Measurements from ENCODE around the gene HMCN1.

Gene HMCN1

DNA sequence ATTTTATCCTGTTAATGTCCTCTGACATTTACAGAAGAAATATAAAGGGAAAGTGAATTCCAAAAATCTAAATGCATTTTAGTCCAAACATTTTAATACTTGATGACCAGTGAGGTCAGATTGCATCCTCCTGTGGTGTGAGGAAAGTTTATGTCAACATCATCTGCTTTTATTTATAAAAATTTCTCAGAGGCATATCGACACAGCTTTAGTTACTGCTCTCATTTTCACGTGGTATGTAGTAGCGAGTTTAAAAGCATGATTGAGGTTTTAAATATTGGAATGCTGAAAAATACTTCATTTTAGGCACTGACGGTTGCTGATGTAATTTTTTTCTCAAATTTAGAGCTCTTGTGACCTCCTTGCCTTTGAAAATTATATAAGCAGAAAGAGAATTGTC, 234.8 kb downstream of the HMCN1 start:
- H3K4me3 ChIP-seq (ENCODE audit: low read depth, low read length) = no peak overlapping the region
- TF ChIP-seq CTCF (IDR thresholded peaks at IDR 0.05; ENCODE audit: control insufficient read depth, extremely low read depth, insufficient read depth) = no peak
- no peak for DNase-seq (ENCODE audit: low read depth)

DNA sequence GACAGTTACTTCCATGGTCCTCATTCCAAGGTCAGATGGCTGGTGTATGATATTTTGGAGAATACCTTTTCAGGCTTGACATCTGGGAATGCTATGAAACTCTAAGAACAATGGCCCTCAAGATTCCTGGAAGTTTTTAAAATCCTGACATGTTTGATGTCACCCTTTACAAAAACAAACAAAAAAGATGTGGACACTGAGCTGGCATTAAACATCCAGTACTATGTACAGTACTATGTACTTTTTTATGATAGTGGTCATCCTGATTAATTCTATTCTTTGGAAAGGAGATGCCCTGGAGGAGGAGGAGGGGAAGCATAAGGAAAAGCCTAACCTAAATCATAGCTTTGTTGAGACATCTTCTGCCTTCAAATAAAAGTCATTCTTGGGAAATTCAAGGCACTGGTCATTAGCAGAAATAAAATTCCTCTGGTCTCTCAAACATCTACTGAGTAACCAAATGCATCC, 235.4 kb downstream of the HMCN1 start:
- no peak for TF ChIP-seq CTCF (IDR thresholded peaks at IDR 0.05; ENCODE audit: control insufficient read depth, extremely low read depth, insufficient read depth)

DNA sequence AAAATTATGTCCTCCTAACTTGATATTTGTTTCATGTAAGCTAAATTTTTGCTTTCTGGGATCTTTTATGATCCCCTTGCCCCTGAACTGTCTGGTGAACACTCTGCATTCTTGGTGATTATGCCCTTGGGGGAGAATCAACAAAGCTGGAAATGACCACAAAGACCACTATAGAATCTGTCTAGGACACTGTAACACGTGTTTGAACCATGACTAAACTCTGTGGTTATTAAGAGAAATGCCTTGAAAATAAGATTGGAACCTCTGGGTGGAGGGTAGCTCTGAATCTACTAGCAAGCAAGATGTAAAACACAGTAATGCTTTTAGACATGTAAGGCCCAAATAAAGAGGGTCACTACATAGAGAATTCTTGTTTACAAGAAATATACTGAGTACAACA, 237.5 kb downstream of the HMCN1 start:
- no peak overlapping the region for H3K4me3 ChIP-seq (ENCODE audit: low read depth, low read length)
- DNase-seq (ENCODE audit: low read depth) = no peak
- TF ChIP-seq CTCF (IDR thresholded peaks at IDR 0.05; ENCODE audit: control insufficient read depth, extremely low read depth, insufficient read depth) = no peak

More for the DNA sequence above, 235.4 kb downstream of the HMCN1 start:
- H3K4me3 ChIP-seq (ENCODE audit: low read depth, low read length) = no peak overlapping the region
- DNase-seq (ENCODE audit: low read depth) = no peak

GRCh38 chr1:185972096-185972850, 238.1 kb downstream of the HMCN1 start:
- TF ChIP-seq CTCF (IDR thresholded peaks at IDR 0.05; ENCODE audit: control insufficient read depth, extremely low read depth, insufficient read depth) = no peak
- no peak overlapping the region for H3K4me3 ChIP-seq (ENCODE audit: low read depth, low read length)
- no peak for DNase-seq (ENCODE audit: low read depth)

GRCh38 chr1:185973645-185974044, 239.5 kb downstream of the HMCN1 start:
- no peak for DNase-seq (ENCODE audit: low read depth)

DNA sequence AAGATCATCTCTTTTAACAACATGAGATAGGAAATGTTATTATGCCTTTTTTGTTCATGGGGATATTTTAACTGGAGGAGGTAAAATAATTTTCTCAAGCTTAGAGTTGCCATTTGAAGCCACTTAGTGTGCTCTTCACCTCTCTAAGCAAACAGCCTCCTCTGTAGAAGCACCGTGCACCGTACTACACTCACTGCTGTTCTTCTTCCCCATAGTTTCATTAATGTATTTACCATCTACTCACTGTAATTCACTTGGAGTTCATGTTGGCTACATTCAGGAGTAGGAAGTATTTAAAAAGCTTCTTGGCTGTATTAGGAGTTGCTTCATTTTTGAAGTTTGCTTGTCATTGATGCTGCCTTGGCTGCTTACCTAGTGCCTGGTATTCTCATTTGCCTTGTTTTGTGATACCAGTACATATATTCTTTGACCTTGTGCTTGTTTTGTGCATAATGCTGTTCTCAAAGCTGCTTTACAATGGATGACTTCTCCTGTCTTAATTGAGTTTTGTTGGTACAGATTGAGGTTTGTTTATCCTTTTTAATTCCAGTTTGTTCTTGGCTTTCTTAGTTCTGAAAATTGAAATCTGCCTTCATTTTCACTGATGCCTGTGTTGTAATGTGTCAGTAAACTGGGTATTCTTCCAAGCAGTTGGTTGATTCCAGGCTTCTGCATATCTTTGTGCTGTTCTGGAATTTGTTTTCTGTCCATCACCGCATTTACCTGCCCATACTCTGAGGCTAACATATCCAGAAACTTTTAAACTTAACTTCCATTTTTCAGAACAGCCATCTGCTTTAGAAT, 240.4 kb downstream of the HMCN1 start:
- no peak overlapping the region for H3K4me3 ChIP-seq (ENCODE audit: low read depth, low read length)
- TF ChIP-seq CTCF (IDR thresholded peaks at IDR 0.05; ENCODE audit: control insufficient read depth, extremely low read depth, insufficient read depth) = no peak
- no peak for DNase-seq (ENCODE audit: low read depth)

More at GRCh38 chr1:185973645-185974044, 239.5 kb downstream of the HMCN1 start:
- TF ChIP-seq CTCF (IDR thresholded peaks at IDR 0.05; ENCODE audit: control insufficient read depth, extremely low read depth, insufficient read depth) = no peak
- no peak overlapping the region for H3K4me3 ChIP-seq (ENCODE audit: low read depth, low read length)

All from LNCaP clone FGC (cell line).